B cell (primary cell): Measurements from ENCODE around the gene RAE1. TPM values are rescaled to one million over a fixed set of nuclear protein-coding genes. Genes with fewer than 3 reads are reported as not detected.

ENCODE experiments used
- ATAC-seq: fragments of 200-7000 bp; cut with Tn5 transposase; one replicate; pipeline ENCODE4 v1.10.0; 2021; ENCODE audit warnings: low read depth, mild to moderate bottlenecking, moderate number of reproducible peaks, moderate library complexity
- CTCF ChIA-PET: fragments of 350-600 bp; sonication (Branson Sonifier 250); formaldehyde crosslinking; loops from one replicate; lab custom pipeline; 2021; ENCODE audit warnings: antibody characterized with exemption, inconsistent platforms; lab: Charles Lee
- POLR2A ChIA-PET: fragments of 350-600 bp; sonication (Branson Sonifier 250); formaldehyde crosslinking; loops from one replicate; lab custom pipeline; 2021; ENCODE audit warnings: antibody characterized with exemption; lab: Charles Lee
- DNase-seq: peaks from one replicate; pipeline ENCODE4 v3.0.0; 2013
- H2AFZ ChIP-seq: 2 replicates; pipeline ENCODE4 v1.6.1; 2012; ENCODE audit warnings: mild to moderate bottlenecking, low read depth, low read length; ENCODE audit not compliant: insufficient read depth, poor library complexity, severe bottlenecking
- H3K27ac ChIP-seq, 2 donors: 1 replicate in 1 of 2; 2 replicates in 1 of 2; pipeline ENCODE4 v1.5.1; 2012 to 2013; ENCODE audit warnings: low read length in 2 of 2, mild to moderate bottlenecking in 2 of 2, moderate library complexity in 1 of 2
- H3K27me3 ChIP-seq, 4 experiments: fragments of 200-600 bp in 1 of 4; sonication (generic) in 1 of 4; replicated peaks in 1 of 4; 1 replicate in 2 of 4; 2 replicates in 2 of 4; pipeline versions ENCODE4 v1.6.1 to v1.7.0; 2013 to 2016; ENCODE audit warnings: low read length in 3 of 4, mild to moderate bottlenecking in 2 of 4, mixed read lengths in 1 of 4, moderate library complexity in 1 of 4; ENCODE audit not compliant: insufficient read depth in 4 of 4, control insufficient read depth in 3 of 4; ENCODE audit errors: control extremely low read depth in 1 of 4
- H3K36me3 ChIP-seq, 2 experiments: replicated peaks in 1 of 2; 1 replicate in 1 of 2; 2 replicates in 1 of 2; pipeline versions ENCODE4 v1.6.1 to v1.7.1; 2013; ENCODE audit warnings: low read length in 1 of 2; ENCODE audit not compliant: insufficient read depth in 2 of 2, control insufficient read depth in 1 of 2; ENCODE audit errors: control extremely low read depth in 1 of 2, extremely low read depth in 1 of 2
- H3K4me1 ChIP-seq, 2 donors: fragments of 200-600 bp in 1 of 2; sonication (generic) in 1 of 2; 1 replicate in 1 of 2; 2 replicates in 1 of 2; pipeline versions ENCODE4 v1.5.1 to v1.6.1; 2013 to 2017; ENCODE audit warnings: low read length in 2 of 2; ENCODE audit not compliant: control insufficient read depth in 2 of 2, insufficient read depth in 2 of 2
- H3K4me2 ChIP-seq: replicated peaks from 2 replicates; pipeline ENCODE3; 2012; ENCODE audit warnings: mild to moderate bottlenecking, low read depth, low read length; ENCODE audit not compliant: poor library complexity, severe bottlenecking
- H3K4me3 ChIP-seq, 5 experiments: fragments of 200-600 bp in 1 of 5; sonication (generic) in 1 of 5; 1 replicate in 3 of 5; 2 replicates in 2 of 5; pipeline versions ENCODE4 v1.5.1 to v1.7.0; 2011 to 2016; ENCODE audit warnings: low read length in 4 of 5, mild to moderate bottlenecking in 4 of 5, low read depth in 2 of 5, control low read depth in 1 of 5, moderate library complexity in 1 of 5; ENCODE audit not compliant: insufficient read depth in 1 of 5; ENCODE audit errors: control extremely low read depth in 1 of 5, extremely low read depth in 1 of 5
- H3K79me2 ChIP-seq: fragments of 200-600 bp; sonication (generic); one replicate; pipeline ENCODE4 v1.6.0; 2016; ENCODE audit warnings: low read length; ENCODE audit not compliant: control insufficient read depth, insufficient read depth
- H3K9ac ChIP-seq: fragments of 200-600 bp; sonication (generic); 2 replicates; pipeline ENCODE4 v1.6.1; 2017; ENCODE audit warnings: mild to moderate bottlenecking, low read length, moderate library complexity
- H3K9me3 ChIP-seq, 3 donors: one replicate each; pipeline versions ENCODE4 v1.6.1 to v1.7.1; 2013; ENCODE audit warnings: low read length in 2 of 3; ENCODE audit not compliant: control insufficient read depth in 2 of 3, insufficient read depth in 1 of 3; ENCODE audit errors: control extremely low read depth in 1 of 3
- H4K20me1 ChIP-seq: 2 replicates; pipeline ENCODE4 v1.6.0; 2012; ENCODE audit warnings: mild to moderate bottlenecking, low read length; ENCODE audit not compliant: insufficient read depth, control insufficient read depth, poor library complexity, severe bottlenecking
- H3K27ac Mint-ChIP-seq: one replicate; pipeline ENCODE4 v1.8.0; 2021; ENCODE audit warnings: mixed read lengths
- H3K27me3 Mint-ChIP-seq: one replicate; pipeline ENCODE4 v1.8.0; 2021; ENCODE audit warnings: mixed read lengths
- H3K4me1 Mint-ChIP-seq: one replicate; pipeline ENCODE4 v1.8.0; 2021; ENCODE audit warnings: mixed read lengths
- H3K4me3 Mint-ChIP-seq: one replicate; pipeline ENCODE4 v1.8.0; 2021; ENCODE audit warnings: mixed read lengths
- H3K9me3 Mint-ChIP-seq: one replicate; pipeline ENCODE4 v1.8.0; 2022; ENCODE audit warnings: mixed read lengths; ENCODE audit not compliant: insufficient read depth
- EZH2 ChIP-seq: IDR thresholded peaks from 2 replicates; pipeline ENCODE4 v1.6.1; 2012; ENCODE audit warnings: borderline replicate concordance, low read depth, mild to moderate bottlenecking, moderate library complexity, low read length; ENCODE audit not compliant: insufficient read depth, poor library complexity, severe bottlenecking
- WGBS: methylation state at CpG from one replicate; pipeline ENCODE4 v1.1.5; 2013; ENCODE audit warnings: missing lambda C conversion rate; ENCODE audit not compliant: insufficient coverage; 5-methylcytosine and 5-hydroxymethylcytosine counted together
- intact Hi-C: fragments of 100-400 bp; cut with micrococcal nuclease; formaldehyde crosslinking; loops from one replicate; pipeline ENCODE4 v1.10.0; 2022
- polyA plus RNA-seq: library from polyadenylated mRNA; depleted of rRNA; stranded (reverse); fragments of >200 nt; gene quantifications from 2 replicates; pipeline ENCODE4 v1.2.3, GENCODE V29; 2012
- total RNA-seq, 2 donors: library from RNA; stranded (reverse); fragments of 120-200 nt in 1 of 2; gene quantifications; 1 replicate in 1 of 2; 2 replicates in 1 of 2; pipeline versions ENCODE4 v1.2.3 to v1.2.4, GENCODE V29; 2013 to 2022
- TF ChIP-seq, protein P1 (sequence below): fragments of 200-600 bp; IDR thresholded peaks from one replicate; pipeline ENCODE4 v1.8.0; 2022; ENCODE audit warnings: antibody characterized with exemption, mild to moderate bottlenecking

Gene RAE1
- total and polyA plus RNA-seq, 2 donors (not counting 1 experiment from before 2014, with no cell fraction given): 32.6 to 33.3 TPM

DNA sequence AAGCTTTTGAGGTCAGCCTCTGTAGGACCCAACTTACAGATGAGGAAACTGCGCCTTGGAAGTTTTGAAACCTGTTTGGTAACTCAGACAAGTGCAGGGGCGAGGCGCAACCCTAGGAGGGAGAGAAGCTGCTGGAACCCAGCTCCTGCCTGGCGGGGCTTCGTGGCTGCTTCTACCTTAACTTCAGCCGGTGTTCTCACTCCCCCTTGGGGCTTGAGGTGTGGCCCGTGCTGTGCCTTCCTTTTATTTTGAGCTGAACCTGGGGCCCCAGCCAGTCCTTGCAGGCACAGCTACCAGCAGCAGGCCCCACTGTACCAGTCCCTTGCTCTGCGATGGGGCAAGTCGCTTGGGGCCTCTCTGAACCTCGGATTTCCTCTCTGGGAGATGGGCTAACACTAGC is 52.2 kb downstream of the RAE1 start:
- Histone ChIP-seq H3K4me1 (peaks cover 54 to 71% of the 10 kb centered on the region in 2 donors), H3K4me2 (peak overlapping the region; percentile 13), H3K4me3 (no peak overlapping the region), H3K79me2 (peaks cover 91% of the 10 kb centered on the region), H3K9ac (no peak overlapping the region), H3K27ac (peak overlapping the region in 1 of 2 donors; percentile 11), H4K20me1 (peaks cover 86% of the 10 kb centered on the region), H3K27me3 (no peaks in the 10 kb centered on the region), H2AFZ (no peak overlapping the region), H3K9me3 (peaks cover 0 to 4% (median 0%) of the 10 kb centered on the region in 3 donors), H3K36me3 (peaks cover 0 to 89% of the 10 kb centered on the region in 2 experiments)
- ChIA-PET CTCF (interaction anchor here (0.6 to 7.1 kb wide), 4 partner anchors 14 to 90 kb away, joined by 3 to 66 read pairs (median 4); no protein-coding TSS in a partner anchor), POLR2A (interaction anchor here (1.0 to 1.4 kb wide), 2 partner anchors 11 to 26 kb away, joined by 3 to 5 read pairs; no protein-coding TSS in a partner anchor)
- intact Hi-C loops: no loop called here
- no peak for DNase-seq
- 79% methylated on average over 10 of the region's 10 CpGs for WGBS
- ATAC-seq: no peak
- H3K27me3 Mint-ChIP-seq: no peaks in the 10 kb centered on the region
- TF ChIP-seq EZH2: no peak
- TF ChIP-seq, protein P1, sequence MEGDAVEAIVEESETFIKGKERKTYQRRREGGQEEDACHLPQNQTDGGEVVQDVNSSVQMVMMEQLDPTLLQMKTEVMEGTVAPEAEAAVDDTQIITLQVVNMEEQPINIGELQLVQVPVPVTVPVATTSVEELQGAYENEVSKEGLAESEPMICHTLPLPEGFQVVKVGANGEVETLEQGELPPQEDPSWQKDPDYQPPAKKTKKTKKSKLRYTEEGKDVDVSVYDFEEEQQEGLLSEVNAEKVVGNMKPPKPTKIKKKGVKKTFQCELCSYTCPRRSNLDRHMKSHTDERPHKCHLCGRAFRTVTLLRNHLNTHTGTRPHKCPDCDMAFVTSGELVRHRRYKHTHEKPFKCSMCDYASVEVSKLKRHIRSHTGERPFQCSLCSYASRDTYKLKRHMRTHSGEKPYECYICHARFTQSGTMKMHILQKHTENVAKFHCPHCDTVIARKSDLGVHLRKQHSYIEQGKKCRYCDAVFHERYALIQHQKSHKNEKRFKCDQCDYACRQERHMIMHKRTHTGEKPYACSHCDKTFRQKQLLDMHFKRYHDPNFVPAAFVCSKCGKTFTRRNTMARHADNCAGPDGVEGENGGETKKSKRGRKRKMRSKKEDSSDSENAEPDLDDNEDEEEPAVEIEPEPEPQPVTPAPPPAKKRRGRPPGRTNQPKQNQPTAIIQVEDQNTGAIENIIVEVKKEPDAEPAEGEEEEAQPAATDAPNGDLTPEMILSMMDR: no peak
- peak overlapping the region; percentile 55 for H3K4me3 Mint-ChIP-seq
- H3K27ac Mint-ChIP-seq: peak overlapping the region; percentile 71
- peaks cover 69% of the 10 kb centered on the region for H3K4me1 Mint-ChIP-seq
- H3K9me3 Mint-ChIP-seq: no peaks in the 10 kb centered on the region

DNA sequence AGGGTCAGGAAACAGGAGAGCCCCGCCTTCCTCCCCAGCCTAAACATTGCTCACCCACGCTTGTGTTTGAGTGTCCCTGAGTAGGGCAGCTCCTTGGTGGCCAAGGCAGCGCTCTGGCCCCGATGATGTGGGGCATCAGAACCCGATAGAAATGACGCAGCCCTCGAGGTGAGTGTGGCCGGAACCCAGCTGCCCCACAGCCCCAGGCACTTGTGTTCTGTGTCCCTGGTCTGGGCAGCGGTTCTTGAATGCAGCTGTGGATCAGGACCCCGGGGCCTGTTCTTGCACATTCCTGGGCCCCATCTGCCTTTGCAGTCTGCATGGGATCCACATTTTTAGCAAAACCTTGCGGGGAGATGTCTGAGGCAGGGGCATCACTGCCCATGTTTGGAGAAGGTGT is 53.0 kb downstream of the RAE1 start:
- H4K20me1 ChIP-seq: peaks cover 94% of the 10 kb centered on the region
- H3K79me2 ChIP-seq: peaks cover 87% of the 10 kb centered on the region
- no peak overlapping the region for H2AFZ ChIP-seq
- WGBS: 98% methylated on average over 11 of the region's 11 CpGs
- peaks cover 0 to 95% of the 10 kb centered on the region in 2 experiments for H3K36me3 ChIP-seq
- TF ChIP-seq, protein P1: no peak
- no peak for TF ChIP-seq EZH2
- POLR2A ChIA-PET: interaction anchor here (1.1 kb wide), 1 partner anchor 27 kb away, joined by 3 read pairs; no protein-coding TSS in a partner anchor
- CTCF ChIA-PET: interaction anchor here (0.7 to 7.1 kb wide), 2 partner anchors 15 to 30 kb away, joined by 4 to 66 read pairs; no protein-coding TSS in a partner anchor
- ATAC-seq (no peak), DNase-seq (no peak)
- H3K9me3 ChIP-seq: peaks cover 0 to 4% (median 0%) of the 10 kb centered on the region in 3 donors
- no peak overlapping the region for H3K4me3 ChIP-seq
- H3K27me3 ChIP-seq: no peaks in the 10 kb centered on the region
- no peak overlapping the region for H3K27ac Mint-ChIP-seq
- H3K4me1 ChIP-seq: peaks cover 49 to 70% of the 10 kb centered on the region in 2 donors
- no peak overlapping the region for H3K4me2 ChIP-seq
- H3K27ac ChIP-seq: peak overlapping the region in 1 of 2 donors; percentile 53
- no peaks in the 10 kb centered on the region for H3K9me3 Mint-ChIP-seq
- no peak overlapping the region for H3K4me3 Mint-ChIP-seq
- intact Hi-C loops: no loop called here
- peaks cover 69% of the 10 kb centered on the region for H3K4me1 Mint-ChIP-seq
- no peak overlapping the region for H3K9ac ChIP-seq
- no peaks in the 10 kb centered on the region for H3K27me3 Mint-ChIP-seq
